VCaP (cell line): Measurements from ENCODE around the gene CD72.
"Not testable (repeated sequence)": the region's sequence is repeated elsewhere in the genome, so short reads cannot be mapped to it uniquely, and the experiment has no call there.

Source experiments
- H3K27ac ChIP-seq: fragments of 450-650 bp; 2 replicates; pipeline ENCODE4 v1.5.1; 2017
- CTCF ChIP-seq: fragments of 450-650 bp; conservative IDR thresholded peaks from 2 replicates; pipeline ENCODE4 v1.5.1; 2017; ENCODE audit warnings: mild to moderate bottlenecking, moderate library complexity

The CD72 gene

GRCh38 chr9:35617548-35617947 is 665 bp downstream of the CD72 start:
- H3K27ac ChIP-seq: no peak overlapping the region; the same call in 1 of the 2 replicates
- TF ChIP-seq CTCF: no peak

- 0 out of 2 replicates have a peak, but pooled peaks have one; percentile 6 for TF ChIP-seq CTCF
- H3K27ac ChIP-seq: peak overlapping the region; percentile 13; the same call in 1 of the 2 replicates
Observed at GRCh38 chr9:35616681-35617459, 1.3 kb downstream of the CD72 start.

GRCh38 chr9:35615981-35616680 is 2.1 kb downstream of the CD72 start:
- TF ChIP-seq CTCF: no peak

GRCh38 chr9:35612843-35613242 is 5.4 kb downstream of the CD72 start:
- no peak overlapping the region for H3K27ac ChIP-seq
- no peak for TF ChIP-seq CTCF

More at GRCh38 chr9:35615981-35616680, 2.1 kb downstream of the CD72 start:
- no peak overlapping the region for H3K27ac ChIP-seq

GRCh38 chr9:35612066-35612465 is 6.1 kb downstream of the CD72 start:
- H3K27ac ChIP-seq: not testable (repeated sequence)

GRCh38 chr9:35611230-35611797 is 6.9 kb downstream of the CD72 start:
- no peak overlapping the region for H3K27ac ChIP-seq
- peak; percentile 82 for TF ChIP-seq CTCF

GRCh38 chr9:35609820-35610163 is 8.4 kb downstream of the CD72 start:
- no peak overlapping the region for H3K27ac ChIP-seq
- TF ChIP-seq CTCF: no peak
